Fibroblast of the aortic adventitia (primary cell): ENCODE measurements around the gene PTP4A2. TPM values are rescaled to one million over a fixed set of nuclear protein-coding genes. Genes with fewer than 3 reads are reported as not detected.

Experiments used
- DNase-seq: peaks from one replicate; pipeline ENCODE4 v3.0.0-alpha.2; 2010; ENCODE audit warnings: low read depth
- H3K4me3 ChIP-seq: 2 replicates; pipeline ENCODE4 v1.5.1; 2011; ENCODE audit warnings: low read depth, mild to moderate bottlenecking, control low read depth, low read length, moderate library complexity
- total RNA-seq: library from RNA; depleted of rRNA; stranded (reverse); fragments of >200 nt; gene quantifications from 2 replicates; pipeline ENCODE4 v1.2.3, GENCODE V29; 2012; ENCODE audit warnings: low replicate concordance
- TF ChIP-seq, protein P1 (sequence below): IDR thresholded peaks from 2 replicates; pipeline ENCODE4 v1.5.1; 2011; ENCODE audit warnings: mild to moderate bottlenecking, low read length, control low read depth, inconsistent platforms; ENCODE audit not compliant: insufficient read depth

Gene PTP4A2
- 428 and 692 TPM in 2 replicates for total RNA-seq

GRCh38 chr1:31938184-31938975, at the start of gene PTP4A2:
Gene PTP4A2 (minus strand): TSS chr1:31938368. CDS start chr1:31919065, 19,303 bp downstream.
- TF ChIP-seq, protein P1, sequence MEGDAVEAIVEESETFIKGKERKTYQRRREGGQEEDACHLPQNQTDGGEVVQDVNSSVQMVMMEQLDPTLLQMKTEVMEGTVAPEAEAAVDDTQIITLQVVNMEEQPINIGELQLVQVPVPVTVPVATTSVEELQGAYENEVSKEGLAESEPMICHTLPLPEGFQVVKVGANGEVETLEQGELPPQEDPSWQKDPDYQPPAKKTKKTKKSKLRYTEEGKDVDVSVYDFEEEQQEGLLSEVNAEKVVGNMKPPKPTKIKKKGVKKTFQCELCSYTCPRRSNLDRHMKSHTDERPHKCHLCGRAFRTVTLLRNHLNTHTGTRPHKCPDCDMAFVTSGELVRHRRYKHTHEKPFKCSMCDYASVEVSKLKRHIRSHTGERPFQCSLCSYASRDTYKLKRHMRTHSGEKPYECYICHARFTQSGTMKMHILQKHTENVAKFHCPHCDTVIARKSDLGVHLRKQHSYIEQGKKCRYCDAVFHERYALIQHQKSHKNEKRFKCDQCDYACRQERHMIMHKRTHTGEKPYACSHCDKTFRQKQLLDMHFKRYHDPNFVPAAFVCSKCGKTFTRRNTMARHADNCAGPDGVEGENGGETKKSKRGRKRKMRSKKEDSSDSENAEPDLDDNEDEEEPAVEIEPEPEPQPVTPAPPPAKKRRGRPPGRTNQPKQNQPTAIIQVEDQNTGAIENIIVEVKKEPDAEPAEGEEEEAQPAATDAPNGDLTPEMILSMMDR: peak; percentile 31
- DNase-seq: peak; percentile 89
- H3K4me3 ChIP-seq: peak within 1 kb of the TSS; percentile 96

DNA sequence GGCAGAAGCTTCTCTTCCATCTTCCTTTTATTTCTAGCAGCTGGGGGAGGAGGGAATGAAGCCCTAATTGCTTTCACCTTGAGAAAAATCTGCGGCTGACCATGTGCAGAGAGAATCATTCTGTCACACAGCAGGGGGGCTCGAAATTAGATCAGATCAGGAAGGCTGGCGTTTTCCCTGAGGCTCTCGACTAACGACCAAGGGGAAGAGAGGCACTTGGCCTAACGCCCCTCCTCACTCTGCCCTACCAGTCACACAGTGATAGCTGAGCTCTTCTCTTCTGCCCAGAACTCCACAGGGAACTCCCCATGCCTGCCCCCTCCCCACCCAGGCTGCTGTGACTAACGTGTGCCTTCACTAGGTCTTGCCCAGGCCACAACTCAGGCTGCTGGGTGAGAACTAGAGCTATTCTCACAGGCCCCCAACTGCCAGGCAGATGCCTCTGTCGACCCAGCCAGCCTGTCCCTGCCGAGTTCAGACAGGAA, 49.0 kb upstream of the PTP4A2 start:
- TF ChIP-seq, protein P1: no peak
- H3K4me3 ChIP-seq: no peak overlapping the region
- no peak for DNase-seq

GRCh38 chr1:31985430-31985829, 47.3 kb upstream of the PTP4A2 start:
- peak; percentile 16 for DNase-seq
- H3K4me3 ChIP-seq: no peak overlapping the region
- TF ChIP-seq, protein P1: no peak

GRCh38 chr1:31984419-31985347, 46.5 kb upstream of the PTP4A2 start:
- DNase-seq: peak; percentile 48
- no peak overlapping the region for H3K4me3 ChIP-seq
- TF ChIP-seq, protein P1: no peak

DNA sequence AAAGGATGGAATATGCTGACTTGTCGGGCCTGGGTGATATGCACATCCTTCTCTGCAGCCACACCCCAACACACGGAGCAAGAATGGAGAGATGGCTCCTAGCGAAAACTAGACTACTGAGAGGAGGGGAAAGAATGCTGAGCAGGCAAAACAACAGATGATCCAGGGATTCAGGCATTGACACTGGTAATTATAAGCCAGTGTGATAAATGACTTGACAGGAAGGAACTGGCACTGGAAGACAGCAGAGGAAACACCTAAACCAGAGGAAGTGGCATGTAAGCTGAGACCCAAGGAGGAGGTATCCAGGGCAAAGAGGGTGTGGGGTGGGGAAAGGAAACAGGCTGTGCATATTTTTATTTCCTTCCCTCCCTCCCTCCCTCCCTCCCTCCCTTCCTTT, 43.8 kb upstream of the PTP4A2 start:
- DNase-seq: no peak
- TF ChIP-seq, protein P1: no peak
- no peak overlapping the region for H3K4me3 ChIP-seq

DNA sequence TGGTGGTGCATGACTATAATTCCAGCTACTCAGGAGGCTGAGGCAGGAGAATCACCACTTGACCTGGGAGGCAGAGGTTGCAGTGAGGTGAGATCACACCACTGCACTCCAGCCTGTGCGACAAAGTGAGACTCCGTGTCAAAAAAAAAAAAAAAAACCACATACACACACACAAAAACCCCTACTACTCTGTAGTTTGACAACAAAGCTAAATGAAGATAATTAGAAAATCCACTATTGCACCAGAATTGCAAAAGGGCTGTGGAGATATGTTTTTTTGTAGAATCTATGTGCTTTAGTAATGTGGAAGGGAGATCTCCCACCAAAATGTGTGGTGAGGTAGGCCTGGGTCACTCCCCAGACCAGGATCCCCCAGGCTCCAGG, 43.3 kb upstream of the PTP4A2 start:
- TF ChIP-seq, protein P1: no peak
- DNase-seq: no peak
- H3K4me3 ChIP-seq: no peak overlapping the region
